Measurements from ENCODE around the gene SBNO2.

Gene SBNO2

GRCh38 chr19:1085053-1085658 lies 88.9 kb downstream of the SBNO2 start:
- no peak for DNase-seq

GRCh38 chr19:1084024-1084868 lies 89.8 kb downstream of the SBNO2 start:
- DNase-seq = no peak

GRCh38 chr19:1082928-1083816 lies 90.9 kb downstream of the SBNO2 start:
- no peak for DNase-seq

GRCh38 chr19:1082165-1082927 lies 91.7 kb downstream of the SBNO2 start:
- DNase-seq = peak; percentile 69 to 70

- DNase-seq = no peak
Observed at GRCh38 chr19:1081301-1082164, 92.5 kb downstream of the SBNO2 start.

GRCh38 chr19:1080360-1081161 lies 93.5 kb downstream of the SBNO2 start:
- DNase-seq = no peak

- DNase-seq = no peak
Observed at GRCh38 chr19:1079566-1080111, 94.4 kb downstream of the SBNO2 start.

- peak; percentile 89 to 93 for DNase-seq
Observed at GRCh38 chr19:1076951-1077350, 97.1 kb downstream of the SBNO2 start.

- no peak for DNase-seq
Observed at GRCh38 chr19:1076046-1076386, 98.1 kb downstream of the SBNO2 start.

GRCh38 chr19:1074544-1075283 lies 99.4 kb downstream of the SBNO2 start:
- DNase-seq = peak; percentile 91 to 92

GRCh38 chr19:1073956-1074517 lies 100.0 kb downstream of the SBNO2 start:
- DNase-seq = no peak

- no peak for DNase-seq
Observed at GRCh38 chr19:1073063-1073955, 100.8 kb downstream of the SBNO2 start.

GRCh38 chr19:1072371-1073015 lies 101.6 kb downstream of the SBNO2 start:
- no peak for DNase-seq

GRCh38 chr19:1070931-1071791 lies 102.9 kb downstream of the SBNO2 start:
- no peak for DNase-seq

- DNase-seq = no peak
Observed at GRCh38 chr19:1070576-1070930, 103.5 kb downstream of the SBNO2 start.

GRCh38 chr19:1069009-1069779 lies 104.9 kb downstream of the SBNO2 start:
- peak; percentile 46 to 48 for DNase-seq

All from activated CD4-positive, alpha-beta T cell treated with anti-CD3 and anti-CD28 coated beads, Interleukin-2, amount 50 U/mL, for 4 hours (primary cell).